ENCODE results near the gene CPEB4. TPM values are rescaled to one million over a fixed set of nuclear protein-coding genes. Genes with fewer than 3 reads are reported as not detected.

The CPEB4 gene
- total and polyA plus RNA-seq, 10 donors: 2.3 to 107 (median 81.0) TPM

DNA sequence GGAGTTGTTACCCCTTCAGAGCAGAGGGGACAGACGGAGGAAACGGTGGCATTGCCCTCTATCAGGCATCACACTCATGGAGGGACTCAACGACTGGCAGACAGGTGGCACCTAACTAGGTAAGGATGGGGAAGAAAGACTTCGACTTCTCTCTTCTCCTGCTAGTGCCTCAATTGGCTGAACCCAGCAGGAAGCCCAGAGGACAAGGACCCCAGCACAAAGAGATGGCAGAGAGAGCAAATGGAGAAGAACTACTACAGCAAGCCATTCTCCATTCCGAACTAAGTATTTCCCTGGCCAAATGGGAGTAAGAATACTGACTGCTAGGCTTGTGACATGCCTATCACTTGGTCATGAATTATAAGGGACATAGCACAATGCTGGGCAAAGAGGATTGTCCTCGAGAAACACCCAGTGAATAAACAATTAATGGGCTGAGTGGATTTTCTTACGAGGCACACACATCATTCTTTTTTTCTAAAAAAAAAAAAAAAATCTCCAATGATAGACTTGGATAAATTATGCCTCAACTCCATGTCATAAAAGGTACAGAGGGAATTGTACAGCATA lies 35.3 kb upstream of the CPEB4 start:
- no peaks in the 10 kb centered on the region for H3K36me3 ChIP-seq
- intact Hi-C loops (cut with DNase I; ENCODE audit: low total_unique reads): no loop called here
- TF ChIP-seq CTCF (IDR thresholded peaks at IDR 0.05 in 8 of 11, conservative IDR thresholded peaks at IDR 0.05 in 3 of 11) (no peak), POLR2A (IDR thresholded peaks at IDR 0.05) (no peak), POLR2AphosphoS5 (IDR thresholded peaks at IDR 0.05) (no peak)
- peaks cover 0 to 3% (median 0%) of the 10 kb centered on the region in 7 donors for H3K27me3 ChIP-seq (replicated peaks in 1 of 7)
- no peak overlapping the region for H3K27ac ChIP-seq
- WGBS, 5 donors: 81 to 95% (median 90%) methylated on average over 7 of the region's 7 CpGs
- H3K4me3 ChIP-seq: no peak overlapping the region
- H3K9me3 ChIP-seq: peaks cover 0 to 19% (median 13%) of the 10 kb centered on the region in 8 donors
- DNase-seq: no peak
- peaks cover 0 to 12% (median 0%) of the 10 kb centered on the region in 6 donors for H3K4me1 ChIP-seq

DNA sequence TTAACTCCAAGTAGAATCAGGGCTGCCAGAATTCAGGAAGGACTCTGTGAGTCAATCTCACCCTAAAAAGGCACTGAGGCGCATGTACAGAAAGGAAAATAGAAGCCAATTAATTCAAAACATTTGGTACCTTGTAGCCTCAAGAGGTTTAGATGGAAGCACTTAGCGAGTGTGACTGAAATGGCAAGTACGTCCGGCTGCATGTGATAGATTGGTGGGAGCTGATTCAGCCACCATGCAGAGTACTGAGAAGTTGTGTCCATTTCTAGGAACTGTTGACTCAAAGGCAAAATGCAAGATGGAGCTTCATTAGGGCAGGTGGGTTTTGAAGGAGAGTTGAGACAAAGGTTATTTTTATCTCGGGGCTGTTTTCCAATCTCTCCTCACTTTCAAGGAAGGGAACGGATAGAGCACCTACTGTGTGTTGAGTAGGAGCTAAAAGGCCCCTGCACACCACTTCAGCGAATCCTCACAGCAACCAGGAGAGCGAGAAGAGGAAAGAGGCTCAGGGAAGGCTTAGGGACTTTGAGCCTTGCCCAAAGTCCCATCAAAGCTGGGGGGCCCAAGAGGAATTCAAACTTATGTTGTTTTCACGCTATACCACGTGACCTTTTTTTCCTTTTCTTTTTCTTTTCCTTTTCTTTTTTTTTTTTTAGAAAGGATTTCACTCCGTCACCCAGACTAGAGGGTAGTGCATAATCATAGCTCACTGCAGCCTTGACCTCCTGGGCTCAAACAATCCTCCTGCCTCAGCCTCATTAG lies 34.6 kb upstream of the CPEB4 start:
- peaks cover 0 to 3% (median 0%) of the 10 kb centered on the region in 7 donors for H3K27me3 ChIP-seq (replicated peaks in 1 of 7)
- TF ChIP-seq CTCF (IDR thresholded peaks at IDR 0.05 in 8 of 11, conservative IDR thresholded peaks at IDR 0.05 in 3 of 11): no peak
- H3K4me1 ChIP-seq: peaks cover 0 to 17% (median 4%) of the 10 kb centered on the region in 6 donors
- WGBS, 5 donors: 81 to 91% (median 84%) methylated on average over 11 of the region's 11 CpGs
- H3K9me3 ChIP-seq: peaks cover 0 to 12% (median 10%) of the 10 kb centered on the region in 8 donors
- DNase-seq: no peak
- H3K4me3 ChIP-seq: no peak overlapping the region
- no peak overlapping the region for H3K27ac ChIP-seq
- no peaks in the 10 kb centered on the region for H3K36me3 ChIP-seq
- intact Hi-C loops (cut with DNase I; ENCODE audit: low total_unique reads): no loop called here

GRCh38 chr5:173855162-173855994 lies 32.8 kb upstream of the CPEB4 start:
- WGBS, 5 donors: 80 to 96% (median 94%) methylated on average over 11 of the region's 11 CpGs
- Histone ChIP-seq H3K9me3 (no peaks in the 10 kb centered on the region), H3K4me1 (peaks cover 0 to 28% (median 11%) of the 10 kb centered on the region in 6 donors), H3K27ac (no peak overlapping the region), H3K27me3 (replicated peaks in 1 of 7) (peaks cover 0 to 3% (median 0%) of the 10 kb centered on the region in 7 donors), H3K4me3 (no peak overlapping the region), H3K36me3 (no peaks in the 10 kb centered on the region)
- no peak for TF ChIP-seq POLR2A (IDR thresholded peaks at IDR 0.05)
- TF ChIP-seq POLR2AphosphoS5 (IDR thresholded peaks at IDR 0.05): no peak
- no peak for TF ChIP-seq CTCF (IDR thresholded peaks at IDR 0.05 in 8 of 11, conservative IDR thresholded peaks at IDR 0.05 in 3 of 11)
- intact Hi-C loops (cut with DNase I; ENCODE audit: low total_unique reads): no loop called here
- DNase-seq: no peak
